GM13977 (cell line): Measurements from ENCODE around the gene OXGR1.

Experiments used
- DNase-seq: peaks from one replicate; pipeline ENCODE4 v3.0.0; 2012; ENCODE audit warnings: low spot score
- CTCF ChIP-seq: IDR thresholded peaks from 2 replicates; pipeline ENCODE4 v1.5.1; 2012; ENCODE audit warnings: mild to moderate bottlenecking, control low read depth; ENCODE audit not compliant: insufficient read depth; ENCODE audit errors: extremely low read depth, missing control alignments
- in situ Hi-C: fragments of 300-500 bp; cut with MboI; formaldehyde crosslinking; loops from one replicate; pipeline ENCODE4 v1.12.0; 2022; ENCODE audit warnings: low sequenced_read_pairs, low pct_unique_long_range_greater_than_20kb, mixed read lengths, inconsistent platforms; ENCODE audit not compliant: unreplicated experiment

Gene OXGR1

DNA sequence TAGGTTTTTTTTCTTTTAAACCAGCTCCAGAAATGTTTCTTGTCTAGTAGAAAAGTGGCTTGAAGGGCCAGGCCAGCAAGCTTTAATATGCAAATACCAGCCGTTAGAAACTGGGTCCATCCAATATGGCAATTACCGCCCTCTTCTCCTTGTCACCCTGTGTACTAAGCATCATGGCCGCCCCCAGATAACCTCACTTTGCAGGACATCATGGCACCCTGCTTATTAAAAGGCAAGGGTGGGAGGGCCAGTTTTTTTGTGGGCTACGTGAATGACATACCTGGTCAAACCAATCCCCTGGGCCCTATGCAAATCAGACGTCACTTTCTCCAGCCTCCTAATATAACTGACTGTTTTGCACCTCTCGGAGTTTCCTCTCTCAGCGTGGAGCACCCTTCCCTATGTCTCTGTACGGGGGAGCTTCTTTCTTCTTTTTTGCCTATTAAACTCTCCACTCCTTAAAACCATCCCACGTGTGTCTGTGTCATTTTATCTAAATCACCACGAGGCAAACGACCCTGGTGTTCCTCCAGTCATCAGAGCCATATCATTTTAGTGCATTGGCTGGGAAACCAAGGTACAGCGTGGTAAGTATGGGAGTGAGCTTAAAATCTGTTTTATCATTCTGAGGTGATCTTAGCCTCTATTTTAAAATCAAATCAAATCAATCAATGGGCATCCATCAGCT, 27.7 kb downstream of the OXGR1 start:
- in situ Hi-C loops = no loop called here
- no peak for DNase-seq
- TF ChIP-seq CTCF = no peak

GRCh38 chr13:96963786-96964475, 30.3 kb downstream of the OXGR1 start:
- in situ Hi-C loops = no loop called here
- TF ChIP-seq CTCF = no peak
- DNase-seq = no peak

DNA sequence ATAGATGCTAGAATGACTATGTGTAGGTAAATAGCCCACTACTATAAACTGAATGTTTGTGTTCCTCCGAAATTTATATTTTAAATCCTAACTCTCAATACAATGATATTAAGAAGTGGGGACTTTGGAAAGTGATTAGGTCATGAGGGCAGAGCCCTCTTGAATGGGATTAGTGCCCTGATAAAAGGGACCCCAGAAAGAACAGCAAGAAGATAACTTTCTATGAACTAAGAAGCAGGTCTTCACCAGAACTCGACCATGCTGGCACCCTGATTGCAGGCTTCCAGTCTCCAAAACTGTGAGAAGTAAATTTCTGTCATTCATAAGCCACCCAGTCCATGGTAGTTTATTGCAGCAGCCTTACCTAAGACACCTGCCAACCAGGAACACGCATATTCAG, 33.9 kb downstream of the OXGR1 start:
- in situ Hi-C loops = no loop called here
- no peak for DNase-seq
- TF ChIP-seq CTCF = no peak

- in situ Hi-C loops = no loop called here
- TF ChIP-seq CTCF = peak; percentile 77
- peak; percentile 12 for DNase-seq
These were observed 35.9 kb downstream of the OXGR1 start for GRCh38 chr13:96958286-96958891.

DNA sequence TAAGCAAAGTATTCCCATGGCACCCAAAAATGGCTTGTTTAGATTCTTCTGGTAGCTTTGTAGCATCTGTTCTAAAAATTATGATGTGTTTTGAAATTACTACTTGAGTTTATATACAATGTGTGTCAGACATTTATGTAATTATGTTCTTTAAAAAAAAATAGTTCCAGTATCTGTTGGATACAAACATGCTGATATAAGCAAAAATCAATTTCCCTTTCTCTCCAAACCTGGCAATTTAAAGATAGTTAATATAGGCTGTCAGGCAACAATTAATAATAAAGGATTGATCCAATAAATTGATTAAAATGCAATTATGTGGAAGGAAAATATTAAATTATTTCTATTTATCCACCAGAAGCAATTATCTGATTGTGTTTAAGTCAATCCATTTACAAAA, 41.7 kb downstream of the OXGR1 start:
- no peak for DNase-seq
- TF ChIP-seq CTCF = no peak
- in situ Hi-C loops = no loop called here

GRCh38 chr13:96948127-96948526, 46.1 kb downstream of the OXGR1 start:
- TF ChIP-seq CTCF = no peak
- in situ Hi-C loops = no loop called here
- DNase-seq = no peak
